ENCODE measurements around the gene POLN. TPM values are rescaled to one million over a fixed set of nuclear protein-coding genes. Genes with fewer than 3 reads are reported as not detected.

The POLN gene
- total and polyA plus RNA-seq, 8 donors: 0.29 to 5.1 (median 1.4) TPM; not detected in 2

DNA sequence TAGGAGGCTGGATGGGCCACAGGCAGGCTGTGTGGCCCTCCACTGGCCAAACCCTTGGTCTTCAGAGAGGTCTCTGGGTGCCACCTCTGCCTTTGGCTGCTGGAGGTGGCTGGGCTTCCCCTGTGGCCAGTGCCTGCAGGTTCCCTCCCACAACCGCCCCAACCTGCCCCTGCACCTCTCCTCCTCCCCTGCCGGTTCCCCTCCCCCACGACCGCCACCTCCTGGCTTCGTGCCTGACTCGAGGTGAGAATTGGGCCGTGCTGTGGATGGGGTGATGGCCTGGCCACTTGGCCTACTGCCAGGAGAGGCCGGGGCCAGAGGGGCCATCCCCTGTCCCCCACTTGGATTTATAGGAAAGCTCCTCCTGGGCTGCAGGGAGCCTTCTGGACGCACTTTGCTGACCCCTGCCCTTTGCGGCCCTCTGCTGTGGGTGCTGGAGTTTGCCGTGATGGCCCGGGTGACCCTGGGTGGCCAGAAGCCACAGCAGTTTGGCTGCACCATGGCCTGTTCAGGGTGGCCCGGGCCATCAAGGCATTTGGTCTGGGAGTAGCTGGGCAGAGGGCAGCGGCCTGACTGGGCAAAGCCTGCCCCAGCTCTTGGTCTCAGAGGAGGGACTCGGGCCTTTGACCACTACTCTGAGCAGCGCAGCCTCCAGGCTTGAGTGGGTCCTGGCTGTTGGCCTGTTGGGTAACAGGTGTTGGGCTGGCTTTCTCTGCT is 179.0 kb downstream of the POLN start:
- no peak for DNase-seq
- Histone ChIP-seq H3K36me3 (no peaks in the 10 kb centered on the region), H3K27me3 (peaks cover 14 to 74% (median 32%) of the 10 kb centered on the region in 3 donors), H3K4me1 (peaks cover 20 to 33% (median 31%) of the 10 kb centered on the region in 4 donors), H3K4me3 (no peak overlapping the region), H3K27ac (no peak overlapping the region), H3K9me3 (no peaks in the 10 kb centered on the region)
- TF ChIP-seq POLR2A (IDR thresholded peaks at IDR 0.05) (no peak), CTCF (IDR thresholded peaks at IDR 0.05) (no peak), POLR2AphosphoS5 (IDR thresholded peaks at IDR 0.05) (no peak)
- WGBS, 5 donors: 50 to 75% (median 64%) methylated on average over 12 to 16 of the region's 16 CpGs
- intact Hi-C loops (cut with DNase I; ENCODE audit: low total_unique reads): no loop called here

DNA sequence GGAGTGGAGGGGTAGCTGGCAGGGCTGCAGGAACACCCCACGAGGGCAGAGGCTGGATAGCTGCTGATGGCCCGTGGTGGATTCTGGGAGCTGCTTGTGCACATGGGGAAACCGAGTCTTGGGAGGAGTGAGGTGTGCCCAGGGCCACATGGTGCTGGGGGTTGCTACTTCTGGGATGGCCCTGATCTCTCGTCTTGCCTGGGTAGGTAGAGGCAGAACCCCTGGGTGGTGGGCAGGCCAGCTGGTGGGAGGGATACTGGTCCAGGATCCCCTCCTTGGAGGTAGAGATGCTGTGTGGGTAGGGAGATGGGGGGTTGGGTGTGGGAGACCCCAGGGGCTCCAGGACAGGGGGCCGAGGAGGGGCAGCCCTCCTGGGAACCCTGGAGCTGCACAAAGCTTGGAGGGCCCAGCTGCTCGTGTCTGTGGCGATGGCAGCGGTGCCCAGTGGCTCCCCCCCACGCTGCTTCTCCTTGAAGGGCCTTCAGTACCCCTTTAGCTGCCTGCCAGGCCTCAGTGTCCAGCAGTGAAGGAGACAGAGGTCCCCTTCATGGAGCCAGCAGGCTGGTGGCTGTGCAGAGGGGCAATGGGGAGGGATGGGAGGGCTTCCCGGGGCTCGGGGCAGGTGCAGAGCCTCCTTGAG is 179.6 kb downstream of the POLN start:
- H3K36me3 ChIP-seq: no peaks in the 10 kb centered on the region
- H3K27ac ChIP-seq: no peak overlapping the region
- TF ChIP-seq CTCF (IDR thresholded peaks at IDR 0.05) (no peak), EP300 (IDR thresholded peaks at IDR 0.05) (no peak), POLR2A (IDR thresholded peaks at IDR 0.05) (no peak), POLR2AphosphoS5 (IDR thresholded peaks at IDR 0.05) (no peak)
- H3K27me3 ChIP-seq: peaks cover 18 to 81% (median 39%) of the 10 kb centered on the region in 3 donors
- H3K4me1 ChIP-seq: peaks cover 20 to 34% (median 31%) of the 10 kb centered on the region in 4 donors
- 84 to 96% (median 89%) methylated on average over 8 to 11 of the region's 11 CpGs for WGBS, 5 donors
- H3K4me3 ChIP-seq: no peak overlapping the region
- no peak for DNase-seq
- no peaks in the 10 kb centered on the region for H3K9me3 ChIP-seq
- intact Hi-C loops (cut with DNase I; ENCODE audit: low total_unique reads): no loop called here

DNA sequence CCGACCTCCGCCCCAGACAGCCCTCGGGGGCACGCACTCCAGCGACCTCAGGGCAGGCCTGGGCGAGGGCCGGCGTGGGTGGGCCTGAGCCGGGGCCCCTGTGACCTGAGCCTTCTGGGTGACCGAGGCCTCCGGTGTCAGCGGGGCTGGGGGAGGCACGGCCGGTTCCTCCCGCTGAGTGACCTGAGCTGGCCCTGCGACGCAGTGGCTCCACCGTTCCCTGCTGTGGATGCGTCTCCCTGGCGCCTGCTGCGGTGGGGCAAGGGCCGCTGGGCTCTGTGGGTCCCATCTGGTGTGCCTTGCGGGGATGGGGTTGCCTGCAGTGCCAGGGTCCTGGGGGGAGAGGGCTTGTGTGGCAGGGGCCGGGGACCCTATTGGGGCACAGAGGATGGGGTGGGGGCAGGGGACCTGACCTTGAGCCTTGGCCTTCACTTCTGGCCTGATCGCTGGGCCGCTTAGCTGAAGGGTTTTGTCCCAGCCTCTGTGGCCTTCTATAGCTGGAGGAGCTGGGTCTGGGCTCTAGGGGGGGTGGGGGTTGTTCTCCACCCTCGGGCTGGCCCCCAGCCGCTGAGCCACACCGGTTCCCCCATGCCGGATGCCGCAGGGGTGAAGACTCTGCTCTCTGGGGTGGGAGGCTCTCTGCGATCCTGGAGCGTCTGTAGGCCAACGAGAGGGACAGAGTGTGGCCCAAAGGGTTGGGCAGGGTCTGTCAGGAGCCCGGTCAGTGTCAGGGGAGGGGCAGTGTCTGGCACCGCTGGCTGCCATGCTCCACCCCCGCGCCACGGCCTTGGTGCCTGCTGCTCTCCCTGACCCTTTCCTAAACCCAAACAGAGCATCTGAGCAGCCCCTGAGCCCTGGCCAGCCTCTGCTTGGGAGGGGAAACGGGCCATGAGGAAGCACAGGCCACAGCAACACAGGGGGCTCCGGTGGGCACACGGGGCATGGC is 180.5 kb downstream of the POLN start:
- TF ChIP-seq POLR2A (IDR thresholded peaks at IDR 0.05): no peak
- no peak for TF ChIP-seq CTCF (IDR thresholded peaks at IDR 0.05)
- TF ChIP-seq EP300 (IDR thresholded peaks at IDR 0.05): no peak
- no peak for TF ChIP-seq POLR2AphosphoS5 (IDR thresholded peaks at IDR 0.05)
- peak overlapping the region in 1 of 5 donors; percentile 20 for H3K27ac ChIP-seq
- intact Hi-C loops (cut with DNase I; ENCODE audit: low total_unique reads): no loop called here
- H3K27me3 ChIP-seq: peaks cover 18 to 82% (median 44%) of the 10 kb centered on the region in 3 donors
- no peak overlapping the region for H3K4me3 ChIP-seq
- DNase-seq: no peak
- no peaks in the 10 kb centered on the region for H3K9me3 ChIP-seq
- H3K36me3 ChIP-seq: no peaks in the 10 kb centered on the region
- 68 to 82% (median 73%) methylated on average over 32 to 42 of the region's 42 CpGs for WGBS, 5 donors
- H3K4me1 ChIP-seq: peaks cover 20 to 34% (median 31%) of the 10 kb centered on the region in 4 donors

DNA sequence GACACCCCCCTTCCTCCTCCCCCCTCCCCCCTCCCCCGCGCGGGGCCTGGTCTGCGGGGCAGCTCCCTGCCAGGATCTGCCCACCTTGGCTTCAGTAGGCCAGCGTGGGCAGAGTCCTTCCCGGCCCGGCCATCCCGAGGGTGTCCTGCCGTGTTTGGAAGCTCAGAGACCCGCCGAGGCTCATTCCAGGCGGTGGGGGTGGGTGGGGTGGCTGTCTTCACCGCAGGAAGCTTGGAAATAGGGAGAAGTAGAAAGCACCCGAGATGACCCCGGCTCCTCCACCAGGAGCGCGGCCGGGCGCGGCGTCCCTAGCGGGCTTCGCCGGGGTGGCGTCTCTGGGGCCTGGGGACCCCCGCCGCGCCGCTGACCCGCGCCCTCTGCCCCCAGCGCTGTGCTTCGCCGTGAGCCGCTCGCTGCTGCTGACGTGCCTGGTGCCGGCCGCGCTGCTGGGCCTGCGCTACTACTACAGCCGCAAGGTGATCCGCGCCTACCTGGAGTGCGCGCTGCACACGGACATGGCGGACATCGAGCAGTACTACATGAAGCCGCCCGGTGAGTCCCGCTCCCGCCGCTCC is 181.2 kb downstream of the POLN start:
- peak overlapping the region in 3 of 4 donors; percentile 5 to 52 (median 49) for H3K4me3 ChIP-seq
- 0 to 36% (median 33%) methylated on average over 4 to 51 of the region's 54 CpGs for WGBS, 5 donors
- peaks cover 20 to 34% (median 31%) of the 10 kb centered on the region in 4 donors for H3K4me1 ChIP-seq
- no peaks in the 10 kb centered on the region for H3K36me3 ChIP-seq
- DNase-seq: peak in 1 of 2 donors; percentile 75
- peak overlapping the region in 1 of 5 donors; percentile 20 for H3K27ac ChIP-seq
- no peaks in the 10 kb centered on the region for H3K9me3 ChIP-seq
- TF ChIP-seq POLR2AphosphoS5 (IDR thresholded peaks at IDR 0.05) (no peak), EP300 (IDR thresholded peaks at IDR 0.05) (no peak), POLR2A (IDR thresholded peaks at IDR 0.05) (no peak), CTCF (IDR thresholded peaks at IDR 0.05) (no peak)
- peaks cover 18 to 84% (median 44%) of the 10 kb centered on the region in 3 donors for H3K27me3 ChIP-seq
- intact Hi-C loops (cut with DNase I; ENCODE audit: low total_unique reads): no loop called here

All from stomach (tissue), 9 donors.